ENCODE results near the gene MAP3K15. TPM values are rescaled to one million over a fixed set of nuclear protein-coding genes. Genes with fewer than 3 reads are reported as not detected.

The MAP3K15 gene
- polyA plus RNA-seq, 1 donor (not counting 4 experiments of a cell fraction or from before 2014, with no cell fraction given) = 0.03 TPM

DNA sequence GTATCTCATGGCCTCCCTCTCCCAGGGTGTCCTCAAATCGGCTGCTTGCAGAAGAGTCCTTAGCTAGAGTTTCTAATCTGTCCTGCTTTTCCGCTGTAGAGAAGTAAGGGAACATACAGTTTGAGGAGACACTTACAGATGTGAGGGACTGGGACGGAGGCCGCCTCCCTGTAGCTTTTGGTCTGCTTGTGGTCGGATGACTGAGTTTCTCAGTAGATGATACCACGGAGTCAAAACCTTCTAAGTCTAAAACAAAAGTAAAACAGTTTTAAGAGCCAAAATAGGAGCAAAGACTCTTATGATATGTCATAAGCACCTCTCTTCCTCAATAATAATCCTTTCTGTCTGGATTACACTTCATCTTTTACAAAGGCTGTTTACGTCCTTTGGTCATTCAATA is 34.5 kb upstream of the MAP3K15 start:
- Histone ChIP-seq H3K27me3 (ENCODE audit: control insufficient read depth, extremely low read depth, insufficient read depth, low read length) (no peaks in the 10 kb centered on the region), H3K9me1 (ENCODE audit: control insufficient read depth, extremely low read depth, insufficient read depth, low read length) (no peaks in the 10 kb centered on the region), H2AFZ (ENCODE audit: control insufficient read depth, low read length) (no peak overlapping the region), H3K9ac (ENCODE audit: control insufficient read depth, extremely low read depth, insufficient read depth, low read length) (no peak overlapping the region), H3K4me3 (ENCODE audit: control insufficient read depth in 2 of 3, extremely low read depth in 1 of 3, insufficient read depth in 2 of 3, low read depth in 1 of 3, low read length in 3 of 3) (no peak overlapping the region), H3K9me3 (ENCODE audit: control insufficient read depth, low read depth, low read length) (no peaks in the 10 kb centered on the region), H3K79me2 (ENCODE audit: control insufficient read depth, insufficient read depth, low read length) (no peaks in the 10 kb centered on the region), H3K4me1 (ENCODE audit: control insufficient read depth, extremely low read depth, insufficient read depth, low read length) (no peaks in the 10 kb centered on the region), H3K4me2 (ENCODE audit: control insufficient read depth, extremely low read depth, insufficient read depth, low read depth, low read length) (no peak overlapping the region), H3K27ac (ENCODE audit: control insufficient read depth, insufficient read depth, low read length) (no peak overlapping the region), H4K20me1 (ENCODE audit: control insufficient read depth, extremely low read depth, insufficient read depth, low read length) (no peaks in the 10 kb centered on the region), H3K36me3 (ENCODE audit: control insufficient read depth in 2 of 2, extremely low read depth in 1 of 2, insufficient read depth in 2 of 2, low read length in 2 of 2) (no peaks in the 10 kb centered on the region)
- DNase-seq (ENCODE audit: low read depth, low spot score) = no peak
- TF ChIP-seq, protein P1, sequence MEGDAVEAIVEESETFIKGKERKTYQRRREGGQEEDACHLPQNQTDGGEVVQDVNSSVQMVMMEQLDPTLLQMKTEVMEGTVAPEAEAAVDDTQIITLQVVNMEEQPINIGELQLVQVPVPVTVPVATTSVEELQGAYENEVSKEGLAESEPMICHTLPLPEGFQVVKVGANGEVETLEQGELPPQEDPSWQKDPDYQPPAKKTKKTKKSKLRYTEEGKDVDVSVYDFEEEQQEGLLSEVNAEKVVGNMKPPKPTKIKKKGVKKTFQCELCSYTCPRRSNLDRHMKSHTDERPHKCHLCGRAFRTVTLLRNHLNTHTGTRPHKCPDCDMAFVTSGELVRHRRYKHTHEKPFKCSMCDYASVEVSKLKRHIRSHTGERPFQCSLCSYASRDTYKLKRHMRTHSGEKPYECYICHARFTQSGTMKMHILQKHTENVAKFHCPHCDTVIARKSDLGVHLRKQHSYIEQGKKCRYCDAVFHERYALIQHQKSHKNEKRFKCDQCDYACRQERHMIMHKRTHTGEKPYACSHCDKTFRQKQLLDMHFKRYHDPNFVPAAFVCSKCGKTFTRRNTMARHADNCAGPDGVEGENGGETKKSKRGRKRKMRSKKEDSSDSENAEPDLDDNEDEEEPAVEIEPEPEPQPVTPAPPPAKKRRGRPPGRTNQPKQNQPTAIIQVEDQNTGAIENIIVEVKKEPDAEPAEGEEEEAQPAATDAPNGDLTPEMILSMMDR (optimal IDR thresholded peaks at IDR 0.05 in 1 of 3, IDR thresholded peaks at IDR 0.05 in 1 of 3, conservative IDR thresholded peaks at IDR 0.05 in 1 of 3; ENCODE audit: extremely low read depth in 1 of 3, insufficient read depth in 2 of 3, low read length in 3 of 3) = no peak
- TF ChIP-seq EZH2 (IDR thresholded peaks at IDR 0.05; ENCODE audit: low read length) = no peak
- dilution Hi-C loops (cut with MboI; ENCODE audit: extremely low pct_ligation_motif_present, low sequenced_read_pairs) = no loop called here
- FAIRE-seq = no peak

DNA sequence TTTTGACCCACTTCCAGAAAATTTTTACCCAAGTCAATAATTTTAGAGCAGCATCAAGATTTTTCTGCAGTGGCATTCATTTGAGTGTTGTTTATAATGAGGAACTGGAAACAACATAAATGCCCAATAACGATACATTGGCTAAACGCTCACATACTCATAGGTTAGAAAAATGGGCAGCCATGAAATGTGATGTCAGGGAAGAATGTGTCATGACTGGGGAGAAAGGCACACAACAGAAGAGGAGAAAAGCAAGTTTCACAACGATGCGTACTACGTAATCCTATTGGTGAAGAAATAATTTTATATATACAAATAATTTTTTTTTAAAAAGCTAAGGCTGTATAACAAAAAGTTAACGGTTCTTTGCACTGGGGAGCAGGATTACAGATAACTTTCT is 33.6 kb upstream of the MAP3K15 start:
- Histone ChIP-seq H3K9me3 (ENCODE audit: control insufficient read depth, low read depth, low read length) (no peaks in the 10 kb centered on the region), H2AFZ (ENCODE audit: control insufficient read depth, low read length) (no peak overlapping the region), H3K9ac (ENCODE audit: control insufficient read depth, extremely low read depth, insufficient read depth, low read length) (no peak overlapping the region), H3K4me3 (ENCODE audit: control insufficient read depth in 2 of 3, extremely low read depth in 1 of 3, insufficient read depth in 2 of 3, low read depth in 1 of 3, low read length in 3 of 3) (no peak overlapping the region), H3K9me1 (ENCODE audit: control insufficient read depth, extremely low read depth, insufficient read depth, low read length) (no peaks in the 10 kb centered on the region), H3K27me3 (ENCODE audit: control insufficient read depth, extremely low read depth, insufficient read depth, low read length) (no peaks in the 10 kb centered on the region), H3K4me1 (ENCODE audit: control insufficient read depth, extremely low read depth, insufficient read depth, low read length) (no peaks in the 10 kb centered on the region), H3K27ac (ENCODE audit: control insufficient read depth, insufficient read depth, low read length) (no peak overlapping the region), H3K4me2 (ENCODE audit: control insufficient read depth, extremely low read depth, insufficient read depth, low read depth, low read length) (no peak overlapping the region), H3K79me2 (ENCODE audit: control insufficient read depth, insufficient read depth, low read length) (no peaks in the 10 kb centered on the region), H4K20me1 (ENCODE audit: control insufficient read depth, extremely low read depth, insufficient read depth, low read length) (no peaks in the 10 kb centered on the region), H3K36me3 (ENCODE audit: control insufficient read depth in 2 of 2, extremely low read depth in 1 of 2, insufficient read depth in 2 of 2, low read length in 2 of 2) (no peaks in the 10 kb centered on the region)
- FAIRE-seq = no peak
- DNase-seq (ENCODE audit: low read depth, low spot score) = no peak
- dilution Hi-C loops (cut with MboI; ENCODE audit: extremely low pct_ligation_motif_present, low sequenced_read_pairs) = no loop called here
- TF ChIP-seq, protein P1 (optimal IDR thresholded peaks at IDR 0.05 in 1 of 3, IDR thresholded peaks at IDR 0.05 in 1 of 3, conservative IDR thresholded peaks at IDR 0.05 in 1 of 3; ENCODE audit: extremely low read depth in 1 of 3, insufficient read depth in 2 of 3, low read length in 3 of 3) = no peak
- no peak for TF ChIP-seq EZH2 (IDR thresholded peaks at IDR 0.05; ENCODE audit: low read length)

Data from keratinocyte (primary cell).